HepG2 (cell line): Measurements from ENCODE around the gene NR2F6. TPM values are rescaled to one million over a fixed set of nuclear protein-coding genes. Genes with fewer than 3 reads are reported as not detected.

ENCODE experiments used
- ASH2L ChIP-seq: fragments of 300-600, 200-600 bp; sonication (generic); IDR thresholded peaks from 2 replicates; pipeline ENCODE4 v1.7.0; 2017; ENCODE audit warnings: low read depth, mild to moderate bottlenecking, moderate library complexity, mixed read lengths, low read length; ENCODE audit not compliant: insufficient read length
- CHCHD3 ChIP-seq: sonication (generic); formaldehyde crosslinking; IDR thresholded peaks from 2 replicates; pipeline ENCODE4 v1.8.0; 2022; ENCODE audit warnings: mild to moderate bottlenecking, missing genetic modification reagents, moderate library complexity
- KLF16 ChIP-seq, 2 experiments: sonication (generic) in 1 of 2; formaldehyde crosslinking in 1 of 2; IDR thresholded peaks; 2 replicates each; pipeline versions ENCODE4 v1.6.1 to v1.8.0; 2016 to 2023; ENCODE audit warnings: missing genetic modification reagents in 2 of 2, missing compliant biosample characterization in 1 of 2
- PRDM15 ChIP-seq: sonication (generic); formaldehyde crosslinking; IDR thresholded peaks from 2 replicates; pipeline ENCODE4 v1.4.0; 2020; ENCODE audit warnings: missing genetic modification reagents
- RCOR2 ChIP-seq: IDR thresholded peaks from 2 replicates; pipeline ENCODE4 v1.6.1; 2016; ENCODE audit warnings: missing biosample characterization, missing genetic modification reagents
- SIN3A ChIP-seq: IDR thresholded peaks from 2 replicates; pipeline ENCODE4 v1.6.1; 2011; ENCODE audit warnings: low read depth, mild to moderate bottlenecking, control low read depth, low read length, borderline replicate concordance
- YY1 ChIP-seq: IDR thresholded peaks from 2 replicates; pipeline ENCODE4 v1.6.1; 2011; ENCODE audit warnings: low read length, low read depth, moderate library complexity, mild to moderate bottlenecking; ENCODE audit not compliant: insufficient read depth, insufficient replicate concordance
- ZBTB7B ChIP-seq: sonication (generic); formaldehyde crosslinking; IDR thresholded peaks from 2 replicates; pipeline ENCODE4 v1.4.0; 2020; ENCODE audit warnings: missing genetic modification reagents
- ZNF30 ChIP-seq: sonication (generic); formaldehyde crosslinking; IDR thresholded peaks from 2 replicates; pipeline ENCODE4 v1.5.0; 2020; ENCODE audit warnings: mild to moderate bottlenecking, missing genetic modification reagents
- ZNF556 ChIP-seq: sonication (generic); formaldehyde crosslinking; IDR thresholded peaks from 2 replicates; pipeline ENCODE4 v1.4.0; 2020; ENCODE audit warnings: mild to moderate bottlenecking, missing genetic modification reagents, borderline replicate concordance
- ZNF644 ChIP-seq: IDR thresholded peaks from 2 replicates; pipeline ENCODE4 v1.6.1; 2016; ENCODE audit warnings: low read depth
- ZNF652 ChIP-seq: IDR thresholded peaks from 2 replicates; pipeline ENCODE4 v1.6.1; 2016; ENCODE audit warnings: low read depth, borderline replicate concordance
- ZNF674 ChIP-seq: sonication (generic); formaldehyde crosslinking; IDR thresholded peaks from 2 replicates; pipeline ENCODE4 v1.5.0; 2020; ENCODE audit warnings: low read depth, mild to moderate bottlenecking, missing genetic modification reagents
- polyA plus RNA-seq, 8 experiments: library from polyadenylated mRNA; depleted of rRNA in 3 of 8; stranded (reverse) in 7 of 8; unstranded in 1 of 8; fragments of >200 nt; fragmentation: Illumina TruSeq in 4 of 8; extraction: Trizol in 4 of 8; gene quantifications; 2 replicates each; pipeline versions ENCODE4 v1.2.1 to v1.2.3, GENCODE V29; 2011 to 2016; ENCODE audit warnings: low read depth in 4 of 8, missing spikeins in 1 of 8, mixed read lengths in 1 of 8; ENCODE audit not compliant: insufficient read depth in 1 of 8
- total RNA-seq, 5 experiments: library from RNA; depleted of rRNA; stranded (reverse); fragments of >200 nt; fragmentation: Illumina TruSeq; extraction: Trizol; gene quantifications; 2 replicates each; pipeline ENCODE4 v1.2.3, GENCODE V29; 2016; ENCODE audit warnings: low read depth in 1 of 5
- TF ChIP-seq, protein P1 (sequence below): sonication (generic); formaldehyde crosslinking; IDR thresholded peaks from 2 replicates; pipeline ENCODE4 v1.4.0; 2020; ENCODE audit warnings: missing genetic modification reagents
- TF ChIP-seq, protein P2 (sequence below): sonication (generic); formaldehyde crosslinking; IDR thresholded peaks from 2 replicates; pipeline ENCODE4 v1.4.0; 2020; ENCODE audit warnings: mild to moderate bottlenecking, missing genetic modification reagents
- TF ChIP-seq, protein P3 (sequence below): sonication (generic); IDR thresholded peaks from 2 replicates; pipeline ENCODE4 v1.6.1; 2016; ENCODE audit warnings: low read depth, borderline replicate concordance

Gene NR2F6
- total and polyA plus RNA-seq, 2 of the 13 experiments (the other 11 are each of a cell fraction or from before 2014, with no cell fraction given) = 30.9 to 72.4 TPM

DNA sequence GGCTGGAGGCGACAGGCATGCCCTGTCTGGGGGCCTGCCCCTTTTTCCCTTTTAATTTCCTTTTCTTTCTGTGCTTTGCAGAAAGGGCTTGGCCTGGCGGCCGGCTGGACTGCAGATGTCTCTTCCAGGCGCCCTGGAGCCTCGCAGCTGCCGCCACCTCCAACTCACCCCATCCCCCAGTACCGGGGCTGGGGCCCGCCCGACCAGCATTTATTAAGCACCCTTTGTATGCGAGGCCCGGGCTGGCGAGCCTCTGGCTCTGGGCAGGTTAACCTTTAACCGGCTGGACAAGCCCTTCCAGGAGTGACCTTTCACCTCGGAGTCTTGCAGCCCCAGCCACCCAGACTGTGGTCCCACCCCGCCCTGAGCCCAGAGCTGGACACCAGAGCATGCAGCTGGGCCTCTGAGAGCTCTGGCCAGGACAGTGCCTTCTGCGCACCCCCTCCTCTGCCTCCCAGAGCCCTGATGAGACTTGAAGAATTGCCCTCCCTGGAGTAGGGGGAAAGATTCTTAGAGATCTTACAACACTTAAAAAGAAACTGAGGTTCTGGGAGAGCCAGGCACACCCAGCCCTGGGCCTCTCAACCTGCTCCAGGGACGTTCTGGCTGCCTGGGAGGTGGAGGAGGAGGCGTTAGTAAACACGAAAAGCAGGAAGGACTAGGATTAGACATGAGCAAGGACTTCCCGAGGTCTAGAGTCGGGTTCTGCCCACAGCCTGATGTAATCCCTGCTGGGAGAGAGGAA, 1.1 kb upstream of the NR2F6 start (continued):
- TF ChIP-seq YY1 = no peak
- TF ChIP-seq ASH2L = peak; percentile 74
- TF ChIP-seq, protein P1, sequence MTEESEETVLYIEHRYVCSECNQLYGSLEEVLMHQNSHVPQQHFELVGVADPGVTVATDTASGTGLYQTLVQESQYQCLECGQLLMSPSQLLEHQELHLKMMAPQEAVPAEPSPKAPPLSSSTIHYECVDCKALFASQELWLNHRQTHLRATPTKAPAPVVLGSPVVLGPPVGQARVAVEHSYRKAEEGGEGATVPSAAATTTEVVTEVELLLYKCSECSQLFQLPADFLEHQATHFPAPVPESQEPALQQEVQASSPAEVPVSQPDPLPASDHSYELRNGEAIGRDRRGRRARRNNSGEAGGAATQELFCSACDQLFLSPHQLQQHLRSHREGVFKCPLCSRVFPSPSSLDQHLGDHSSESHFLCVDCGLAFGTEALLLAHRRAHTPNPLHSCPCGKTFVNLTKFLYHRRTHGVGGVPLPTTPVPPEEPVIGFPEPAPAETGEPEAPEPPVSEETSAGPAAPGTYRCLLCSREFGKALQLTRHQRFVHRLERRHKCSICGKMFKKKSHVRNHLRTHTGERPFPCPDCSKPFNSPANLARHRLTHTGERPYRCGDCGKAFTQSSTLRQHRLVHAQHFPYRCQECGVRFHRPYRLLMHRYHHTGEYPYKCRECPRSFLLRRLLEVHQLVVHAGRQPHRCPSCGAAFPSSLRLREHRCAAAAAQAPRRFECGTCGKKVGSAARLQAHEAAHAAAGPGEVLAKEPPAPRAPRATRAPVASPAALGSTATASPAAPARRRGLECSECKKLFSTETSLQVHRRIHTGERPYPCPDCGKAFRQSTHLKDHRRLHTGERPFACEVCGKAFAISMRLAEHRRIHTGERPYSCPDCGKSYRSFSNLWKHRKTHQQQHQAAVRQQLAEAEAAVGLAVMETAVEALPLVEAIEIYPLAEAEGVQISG = peak; percentile 42; the same call in 1 of the 2 replicates
- peak; percentile 22; the same call in 1 of the 2 replicates for TF ChIP-seq ZNF556 (CRISPR knock-in tag)
- TF ChIP-seq CHCHD3 (CRISPR knock-in tag) = no peak
- TF ChIP-seq ZNF30 = no peak
- TF ChIP-seq SIN3A = 0 out of 2 replicates have a peak, but pooled peaks have one; percentile 43
- no peak for TF ChIP-seq ZNF644 (CRISPR knock-in tag)
- peak; percentile 35; the same call in 1 of the 2 replicates for TF ChIP-seq ZBTB7B (CRISPR knock-in tag)
- no peak for TF ChIP-seq KLF16 (CRISPR knock-in tag; IDR thresholded peaks at IDR 0.05)
- TF ChIP-seq, protein P2, sequence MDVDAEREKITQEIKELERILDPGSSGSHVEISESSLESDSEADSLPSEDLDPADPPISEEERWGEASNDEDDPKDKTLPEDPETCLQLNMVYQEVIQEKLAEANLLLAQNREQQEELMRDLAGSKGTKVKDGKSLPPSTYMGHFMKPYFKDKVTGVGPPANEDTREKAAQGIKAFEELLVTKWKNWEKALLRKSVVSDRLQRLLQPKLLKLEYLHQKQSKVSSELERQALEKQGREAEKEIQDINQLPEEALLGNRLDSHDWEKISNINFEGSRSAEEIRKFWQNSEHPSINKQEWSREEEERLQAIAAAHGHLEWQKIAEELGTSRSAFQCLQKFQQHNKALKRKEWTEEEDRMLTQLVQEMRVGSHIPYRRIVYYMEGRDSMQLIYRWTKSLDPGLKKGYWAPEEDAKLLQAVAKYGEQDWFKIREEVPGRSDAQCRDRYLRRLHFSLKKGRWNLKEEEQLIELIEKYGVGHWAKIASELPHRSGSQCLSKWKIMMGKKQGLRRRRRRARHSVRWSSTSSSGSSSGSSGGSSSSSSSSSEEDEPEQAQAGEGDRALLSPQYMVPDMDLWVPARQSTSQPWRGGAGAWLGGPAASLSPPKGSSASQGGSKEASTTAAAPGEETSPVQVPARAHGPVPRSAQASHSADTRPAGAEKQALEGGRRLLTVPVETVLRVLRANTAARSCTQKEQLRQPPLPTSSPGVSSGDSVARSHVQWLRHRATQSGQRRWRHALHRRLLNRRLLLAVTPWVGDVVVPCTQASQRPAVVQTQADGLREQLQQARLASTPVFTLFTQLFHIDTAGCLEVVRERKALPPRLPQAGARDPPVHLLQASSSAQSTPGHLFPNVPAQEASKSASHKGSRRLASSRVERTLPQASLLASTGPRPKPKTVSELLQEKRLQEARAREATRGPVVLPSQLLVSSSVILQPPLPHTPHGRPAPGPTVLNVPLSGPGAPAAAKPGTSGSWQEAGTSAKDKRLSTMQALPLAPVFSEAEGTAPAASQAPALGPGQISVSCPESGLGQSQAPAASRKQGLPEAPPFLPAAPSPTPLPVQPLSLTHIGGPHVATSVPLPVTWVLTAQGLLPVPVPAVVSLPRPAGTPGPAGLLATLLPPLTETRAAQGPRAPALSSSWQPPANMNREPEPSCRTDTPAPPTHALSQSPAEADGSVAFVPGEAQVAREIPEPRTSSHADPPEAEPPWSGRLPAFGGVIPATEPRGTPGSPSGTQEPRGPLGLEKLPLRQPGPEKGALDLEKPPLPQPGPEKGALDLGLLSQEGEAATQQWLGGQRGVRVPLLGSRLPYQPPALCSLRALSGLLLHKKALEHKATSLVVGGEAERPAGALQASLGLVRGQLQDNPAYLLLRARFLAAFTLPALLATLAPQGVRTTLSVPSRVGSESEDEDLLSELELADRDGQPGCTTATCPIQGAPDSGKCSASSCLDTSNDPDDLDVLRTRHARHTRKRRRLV = no peak
- TF ChIP-seq PRDM15 (CRISPR knock-in tag) = 0 out of 2 replicates have a peak, but pooled peaks have one; percentile 79
- TF ChIP-seq RCOR2 (CRISPR knock-in tag) = peak; percentile 79
- TF ChIP-seq, protein P3, sequence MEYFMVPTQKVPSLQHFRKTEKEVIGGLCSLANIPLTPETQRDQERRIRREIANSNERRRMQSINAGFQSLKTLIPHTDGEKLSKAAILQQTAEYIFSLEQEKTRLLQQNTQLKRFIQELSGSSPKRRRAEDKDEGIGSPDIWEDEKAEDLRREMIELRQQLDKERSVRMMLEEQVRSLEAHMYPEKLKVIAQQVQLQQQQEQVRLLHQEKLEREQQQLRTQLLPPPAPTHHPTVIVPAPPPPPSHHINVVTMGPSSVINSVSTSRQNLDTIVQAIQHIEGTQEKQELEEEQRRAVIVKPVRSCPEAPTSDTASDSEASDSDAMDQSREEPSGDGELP = no peak
- TF ChIP-seq ZNF674 (CRISPR knock-in tag) = no peak
- peak; percentile 58; the same call in 1 of the 2 replicates for TF ChIP-seq ZNF652 (CRISPR knock-in tag)
